Measurements from ENCODE around the gene RALY.

RALY gene

DNA sequence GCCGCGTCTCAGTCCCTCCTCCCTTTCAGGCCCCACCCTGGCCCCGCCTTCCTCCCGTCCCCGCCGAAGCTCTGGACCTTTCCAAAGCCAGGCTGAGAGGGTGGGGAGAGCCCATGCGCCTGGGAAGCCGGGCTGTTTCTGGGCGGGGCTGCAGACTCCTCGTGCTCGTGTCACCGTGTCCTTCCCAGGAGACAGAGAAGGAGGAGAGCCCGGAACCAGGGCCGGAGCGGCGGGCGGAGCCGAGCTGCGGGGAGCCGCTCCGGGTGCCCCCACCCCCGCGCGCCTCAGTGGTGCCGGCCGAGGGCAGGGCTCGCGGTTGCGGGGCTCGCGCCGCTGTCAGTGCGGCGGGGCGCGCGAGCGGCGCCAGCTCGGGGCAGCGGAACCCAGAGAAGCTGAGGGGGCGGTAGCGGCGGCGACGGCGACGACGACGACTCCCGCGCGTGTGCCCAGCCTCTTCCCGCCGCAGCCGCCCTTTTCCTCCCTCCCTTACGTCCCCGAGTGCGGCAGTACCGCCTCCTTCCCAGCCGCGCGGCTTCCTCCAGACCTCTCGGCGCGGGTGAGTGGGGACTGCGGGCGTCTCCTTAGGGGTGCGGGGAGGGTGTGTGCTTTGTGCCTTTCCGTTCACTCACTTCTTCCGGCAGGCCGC is at the start of gene RALY:
TSS of gene RALY (plus strand) at position 336 of the 646 bp plus-strand sequence. CDS start 78,164 bp downstream, outside the sequence.
- peak; percentile 89 for DNase-seq (ENCODE audit: low read depth in 2 of 2)

DNA sequence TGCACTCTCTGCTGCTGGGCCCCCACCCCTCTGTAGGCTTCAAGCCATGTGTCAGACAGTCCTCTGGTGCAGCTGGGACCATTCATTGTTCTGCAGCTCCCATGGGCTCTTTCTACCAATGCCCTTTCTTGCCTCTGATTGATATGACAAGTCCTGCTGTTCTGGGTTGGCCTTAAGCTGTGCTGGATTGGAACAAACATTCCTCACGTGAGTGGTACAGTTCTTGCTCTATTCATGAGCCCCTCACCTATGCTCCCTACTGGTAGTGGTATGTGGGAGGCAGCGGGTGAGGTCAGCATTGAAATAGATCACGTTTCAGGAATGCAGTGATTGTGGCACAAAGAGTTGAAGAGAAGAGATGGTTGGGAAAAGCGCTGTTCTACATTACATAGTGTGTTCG is 48.8 kb upstream of the RALY start:
- DNase-seq (ENCODE audit: low read depth in 2 of 2) = no peak

DNA sequence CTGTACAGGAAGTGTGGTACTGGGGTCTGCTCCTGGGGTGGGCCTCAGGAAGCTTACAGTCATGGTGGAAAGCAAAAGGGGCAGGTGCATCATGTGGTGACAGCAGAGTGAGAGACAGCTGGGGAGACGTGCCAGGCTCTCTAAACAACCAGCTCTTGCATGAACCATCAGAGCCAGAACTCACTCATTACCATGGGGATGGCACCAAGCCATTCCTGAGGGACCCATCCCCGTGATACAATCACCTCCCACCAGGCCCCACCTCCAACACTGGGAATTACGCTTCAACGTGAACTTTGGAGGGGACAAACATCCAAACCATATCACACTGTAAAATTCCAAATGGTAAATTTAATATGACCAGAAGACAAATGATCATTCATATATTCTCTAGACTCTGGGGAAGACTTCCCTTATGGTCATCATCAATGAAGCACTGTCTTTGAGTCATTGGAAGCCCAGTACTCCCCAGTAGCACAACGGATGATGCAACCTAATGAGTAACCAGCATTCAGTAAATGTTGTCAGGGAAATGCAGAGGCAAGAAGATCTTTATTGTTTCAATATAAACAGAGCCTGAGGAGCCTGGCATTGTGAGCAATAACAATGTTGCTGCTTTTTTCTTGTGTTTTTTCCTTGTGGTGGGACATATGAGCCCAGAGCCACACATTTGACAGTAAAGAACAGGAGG is 48.2 kb upstream of the RALY start:
- DNase-seq (ENCODE audit: low read depth in 2 of 2) = no peak

DNA sequence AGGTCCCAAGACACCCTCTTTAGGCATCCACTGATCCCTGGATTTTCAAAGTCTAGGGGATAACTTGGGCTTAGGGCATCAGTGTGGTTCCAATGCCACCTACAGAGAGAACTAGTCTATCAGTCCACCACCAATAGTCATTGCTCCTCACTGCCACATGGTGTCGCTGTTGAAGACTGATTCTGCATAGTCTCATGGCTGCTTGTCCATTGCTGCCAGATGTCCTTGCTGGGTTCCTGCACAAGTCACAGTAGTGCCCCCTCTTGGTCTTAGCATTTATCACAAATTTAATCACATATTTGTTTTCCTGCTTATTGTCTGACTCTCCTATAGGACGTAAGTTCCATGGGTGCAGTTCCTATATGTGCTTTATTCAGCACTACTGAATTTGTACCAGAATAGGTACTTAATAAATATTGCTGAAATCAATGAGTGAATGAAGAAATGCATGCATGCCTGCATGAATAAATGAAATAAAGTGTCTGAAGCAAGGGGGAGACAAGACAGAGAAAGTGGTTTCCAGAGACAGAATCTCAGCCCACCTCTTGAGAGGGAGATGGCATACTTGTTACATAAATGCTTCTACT is 45.9 kb upstream of the RALY start:
- DNase-seq (ENCODE audit: low read depth in 2 of 2) = no peak

DNA sequence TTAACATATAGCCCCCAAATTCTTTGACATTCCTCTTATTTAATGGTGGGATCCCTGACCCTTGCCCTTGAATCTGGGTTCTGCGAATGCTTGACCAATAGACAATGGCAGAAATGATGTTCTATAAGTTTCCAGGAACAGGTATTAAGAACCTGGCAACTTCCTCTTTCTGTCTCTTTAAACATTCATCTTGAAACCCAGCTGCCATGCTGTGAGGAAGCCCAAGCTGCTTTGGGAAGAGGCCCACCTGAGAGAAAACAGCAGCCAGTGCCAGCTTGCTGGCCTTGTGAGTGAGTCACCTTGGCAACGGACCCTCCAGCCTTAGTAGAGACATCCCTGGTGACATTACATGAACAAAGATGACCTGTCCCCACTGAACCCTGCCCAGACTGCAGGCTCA is 45.2 kb upstream of the RALY start:
- DNase-seq (ENCODE audit: low read depth in 2 of 2) = no peak

DNA sequence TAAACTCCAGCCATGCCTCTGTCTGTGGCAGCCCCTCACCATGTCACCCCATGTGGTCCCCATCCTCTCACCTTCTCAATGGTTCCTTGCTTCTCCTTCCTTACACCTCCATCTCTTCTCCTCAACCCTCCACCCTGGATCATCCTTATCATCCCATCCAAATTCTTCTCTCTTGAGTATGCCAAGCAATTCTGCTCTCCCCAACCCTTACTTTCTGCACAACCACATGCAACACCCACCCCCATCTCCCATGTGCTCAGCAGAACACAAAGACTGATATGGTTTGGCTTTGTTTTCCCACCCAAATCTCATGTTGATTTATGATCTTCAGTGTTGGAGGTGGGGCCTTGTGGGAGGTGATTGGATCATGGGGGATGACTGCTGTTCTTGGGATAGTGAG is 42.5 kb upstream of the RALY start:
- DNase-seq (ENCODE audit: low read depth in 2 of 2) = no peak

DNA sequence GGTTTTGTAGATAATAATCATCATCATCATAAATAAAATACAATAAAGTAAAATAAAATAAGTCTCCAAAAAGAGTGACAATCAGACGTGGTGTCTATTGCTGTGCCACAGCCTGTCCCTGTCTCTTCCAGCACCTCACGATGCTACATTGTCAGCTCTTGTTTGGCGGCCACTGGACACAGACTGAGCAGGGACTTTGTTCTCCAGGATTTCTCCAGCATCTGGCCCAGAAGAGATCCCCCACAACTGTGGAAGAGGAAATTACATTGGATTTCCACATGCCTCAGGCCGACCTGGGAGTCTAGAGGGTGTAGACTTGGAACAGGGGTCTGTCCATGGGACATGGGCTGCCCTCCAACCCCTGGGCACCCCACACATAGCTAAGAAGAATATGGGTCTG is 39.2 kb upstream of the RALY start:
- DNase-seq (ENCODE audit: low read depth in 2 of 2) = no peak

DNA sequence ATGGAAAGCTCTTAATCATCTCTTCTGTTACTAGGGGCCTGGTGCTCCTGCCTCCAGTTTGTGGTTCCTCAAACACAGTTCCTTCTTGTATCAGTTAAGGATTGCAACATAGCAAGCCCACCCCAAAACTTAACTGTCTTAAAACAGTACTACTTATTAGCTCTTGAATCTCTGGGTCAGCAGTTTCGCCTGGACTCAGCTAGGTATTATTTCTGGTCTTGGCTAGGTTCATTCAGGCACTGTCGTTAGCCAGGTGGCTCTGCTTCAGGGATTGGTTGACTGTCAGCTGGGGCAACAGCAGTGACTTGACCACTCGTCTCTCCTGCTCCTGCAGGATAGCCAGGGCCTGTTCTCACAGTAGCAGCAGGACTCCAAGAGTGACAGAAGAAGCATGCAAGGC is 30.0 kb upstream of the RALY start:
- DNase-seq (ENCODE audit: low read depth in 2 of 2) = no peak

DNA sequence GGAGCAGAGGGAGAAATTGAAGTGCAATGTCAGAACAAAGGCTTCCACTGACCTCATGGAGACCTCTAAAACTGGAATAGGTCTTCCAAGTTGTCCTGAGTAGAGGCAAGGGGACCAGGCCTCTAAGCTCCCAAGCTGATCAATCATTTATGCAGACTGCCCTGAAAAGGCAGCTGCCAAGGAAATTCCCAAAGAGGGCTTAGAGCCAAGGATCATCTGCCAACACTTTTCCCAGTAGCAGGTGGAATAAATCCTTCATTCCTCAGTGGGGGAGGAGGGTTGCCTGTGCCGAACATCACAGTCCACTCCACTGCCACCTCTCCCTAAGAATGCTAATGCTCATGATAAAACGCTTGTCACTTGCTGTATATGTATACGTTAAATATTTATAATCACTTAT is 29.3 kb upstream of the RALY start:
- DNase-seq (ENCODE audit: low read depth in 2 of 2) = no peak

DNA sequence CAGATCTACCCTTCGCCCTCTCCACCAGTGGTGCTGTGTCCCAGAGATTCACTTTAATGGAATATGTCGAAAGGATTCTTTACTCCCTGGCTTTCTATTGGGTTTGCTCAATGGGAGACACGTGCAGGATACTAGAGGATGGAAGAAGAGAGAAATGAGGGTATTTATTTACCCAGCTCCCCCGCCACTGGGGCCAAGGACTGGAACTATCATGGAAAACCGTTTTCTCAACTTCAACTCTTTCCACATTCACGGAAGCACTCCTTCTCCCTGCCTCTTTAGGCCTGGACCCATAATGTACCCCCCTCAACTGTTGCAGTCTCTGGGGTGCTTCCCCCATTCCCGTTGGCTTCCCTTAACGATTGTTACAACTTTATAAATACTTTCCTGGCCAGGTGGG is 26.6 kb upstream of the RALY start:
- DNase-seq (ENCODE audit: low read depth in 2 of 2) = no peak

DNA sequence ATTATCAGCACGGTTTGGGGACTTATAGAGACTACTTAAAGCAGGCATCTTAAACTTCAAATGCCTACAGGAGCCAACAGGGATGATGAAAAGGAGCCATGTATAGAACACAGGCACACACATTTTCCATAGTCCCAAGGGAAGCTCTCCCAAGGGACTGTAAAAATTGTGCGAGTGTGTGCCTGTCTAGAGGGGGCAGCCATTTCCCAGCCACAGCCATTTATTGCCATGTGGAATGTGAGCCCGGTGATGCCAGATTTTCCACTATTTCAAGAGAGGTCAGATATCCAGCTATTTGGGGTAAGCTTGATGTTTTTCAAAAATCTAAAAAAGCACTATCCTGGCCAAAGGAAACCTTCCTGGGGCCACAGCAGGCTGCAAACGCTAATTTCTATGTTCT is 24.1 kb upstream of the RALY start:
- DNase-seq (ENCODE audit: low read depth in 2 of 2) = no peak

DNA sequence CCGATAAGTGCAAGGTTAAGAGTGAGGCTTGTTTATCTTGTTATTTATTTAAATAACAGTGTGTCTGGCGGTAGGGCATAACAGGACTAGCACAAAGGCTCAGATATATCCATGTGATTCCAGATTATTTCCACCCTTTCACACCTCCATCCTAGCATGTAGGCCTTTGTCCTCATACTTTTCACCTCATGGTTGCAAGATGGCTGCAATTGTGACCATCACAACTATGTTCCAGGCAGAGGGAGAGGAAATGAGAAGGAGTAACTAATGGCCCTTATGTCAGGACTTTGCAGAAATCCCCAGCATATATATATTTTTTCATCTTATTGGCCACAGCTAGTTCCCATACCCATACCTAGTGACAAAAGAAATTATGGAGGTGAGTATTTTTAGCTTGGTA is 23.5 kb upstream of the RALY start:
- DNase-seq (ENCODE audit: low read depth in 2 of 2) = no peak

DNA sequence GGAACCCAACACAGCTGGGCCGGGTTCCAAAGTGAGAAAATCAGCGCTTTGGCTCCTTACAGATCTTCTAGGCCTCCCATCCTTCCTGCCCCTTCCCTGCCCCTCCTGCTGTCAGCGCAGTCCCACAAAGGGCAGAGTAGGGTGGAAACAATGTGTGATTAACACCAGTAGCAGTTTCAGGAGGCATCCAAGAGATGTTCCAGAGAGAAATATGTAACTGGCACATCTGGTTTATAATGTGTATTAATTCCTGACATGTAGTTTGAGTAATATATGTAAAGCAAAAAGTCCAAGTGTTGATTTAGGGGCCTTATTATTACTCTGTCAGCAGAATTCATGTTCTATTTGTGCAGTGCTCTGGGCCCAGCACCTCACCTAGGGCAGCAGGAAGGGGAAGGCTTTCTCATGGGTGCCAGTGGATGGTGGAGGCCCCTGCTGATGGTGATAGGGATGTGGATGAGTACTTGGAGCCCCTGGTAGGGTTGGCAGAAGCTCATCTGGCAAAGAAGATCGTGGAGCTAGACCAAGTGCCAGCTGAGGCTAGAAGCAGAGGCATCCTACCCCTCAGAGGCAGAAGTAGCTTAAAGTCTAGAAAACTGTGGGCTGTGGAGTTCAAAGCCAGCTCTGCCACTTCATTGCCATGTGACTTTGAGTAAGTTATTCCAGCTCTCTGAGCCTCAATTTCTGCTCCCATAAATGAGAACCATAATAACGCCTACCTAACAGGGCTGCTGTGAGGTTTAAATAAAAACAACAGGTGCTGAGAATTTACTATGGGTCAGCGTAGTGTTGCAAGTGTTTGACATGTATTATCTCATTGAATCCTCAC is 22.4 kb upstream of the RALY start:
- DNase-seq (ENCODE audit: low read depth in 2 of 2) = no peak

DNA sequence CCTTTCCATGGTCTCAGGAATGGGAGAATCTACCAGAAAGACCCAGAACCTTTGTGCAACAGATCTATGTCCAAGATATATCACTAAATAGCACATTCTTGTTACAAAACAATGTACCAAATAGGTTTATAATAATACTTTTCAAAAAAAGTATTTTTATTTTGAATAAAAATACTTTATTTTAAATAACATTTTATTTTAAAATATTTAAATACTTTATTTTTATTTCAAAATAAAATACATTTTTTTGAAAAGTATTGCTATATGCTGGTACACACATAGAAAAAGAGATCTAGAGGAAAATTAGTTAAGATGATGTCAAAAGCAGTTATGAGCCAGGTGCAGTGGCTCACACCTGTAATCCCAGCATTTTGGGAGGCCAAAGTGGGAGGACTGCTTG is 16.8 kb upstream of the RALY start:
- no peak for DNase-seq (ENCODE audit: low read depth in 2 of 2)

DNA sequence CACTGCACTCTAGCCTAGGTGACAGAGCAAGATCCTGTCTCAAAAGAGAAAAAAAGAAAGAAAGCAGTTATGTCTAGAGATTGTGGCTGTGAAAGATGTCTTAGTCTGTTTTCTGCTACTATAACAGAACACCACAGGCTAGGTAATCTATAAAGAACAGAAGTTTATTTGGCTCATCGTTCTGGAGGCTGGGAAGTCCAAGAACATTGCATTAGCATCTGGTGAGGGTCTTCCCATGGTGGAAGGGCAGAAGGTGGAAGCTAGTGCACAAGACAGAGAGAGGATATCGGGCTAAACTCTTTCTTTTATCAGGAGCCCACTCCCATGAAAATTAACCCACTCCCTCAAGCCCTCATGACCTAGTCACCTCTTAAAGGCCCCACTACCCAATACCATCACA is 16.2 kb upstream of the RALY start:
- no peak for DNase-seq (ENCODE audit: low read depth in 2 of 2)

DNA sequence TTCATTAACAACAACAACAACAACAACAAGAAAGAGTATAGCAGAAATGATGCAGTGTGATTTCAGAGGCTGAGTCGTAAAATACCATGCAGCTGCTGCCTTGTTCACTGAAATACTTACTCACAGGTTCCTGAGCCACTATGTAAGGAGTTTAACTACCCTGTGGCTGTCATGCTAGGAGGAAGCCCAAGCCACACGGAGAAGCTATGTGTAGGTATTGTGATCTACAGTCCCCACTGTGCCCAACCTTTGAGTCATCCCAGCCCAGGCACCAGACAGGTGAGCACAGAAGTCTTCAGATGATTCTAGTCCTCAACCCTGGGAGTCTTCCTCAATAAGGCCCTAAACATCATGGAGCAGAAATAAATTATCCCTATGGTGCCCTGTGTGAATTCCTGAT is 14.6 kb upstream of the RALY start:
- no peak for DNase-seq (ENCODE audit: low read depth in 2 of 2)

DNA sequence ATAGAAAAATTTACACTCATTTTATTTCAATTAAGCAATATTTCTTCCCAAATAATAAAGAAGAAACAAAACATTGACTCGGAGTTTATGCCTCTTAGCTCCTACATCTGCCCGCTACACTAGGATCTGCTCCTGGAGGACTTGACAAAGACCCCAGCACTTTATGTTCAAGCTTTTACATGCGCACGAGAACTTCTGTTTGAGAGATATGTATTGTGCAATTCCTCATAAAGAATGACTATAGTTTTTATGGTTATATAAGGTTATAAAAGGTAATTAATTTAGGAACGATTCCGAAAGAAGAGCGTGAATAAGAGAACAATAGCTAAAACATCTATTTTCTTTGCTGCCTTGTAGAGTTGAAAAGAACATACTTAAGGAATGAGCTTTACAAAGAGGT is 12.4 kb upstream of the RALY start:
- no peak for DNase-seq (ENCODE audit: low read depth in 2 of 2)

DNA sequence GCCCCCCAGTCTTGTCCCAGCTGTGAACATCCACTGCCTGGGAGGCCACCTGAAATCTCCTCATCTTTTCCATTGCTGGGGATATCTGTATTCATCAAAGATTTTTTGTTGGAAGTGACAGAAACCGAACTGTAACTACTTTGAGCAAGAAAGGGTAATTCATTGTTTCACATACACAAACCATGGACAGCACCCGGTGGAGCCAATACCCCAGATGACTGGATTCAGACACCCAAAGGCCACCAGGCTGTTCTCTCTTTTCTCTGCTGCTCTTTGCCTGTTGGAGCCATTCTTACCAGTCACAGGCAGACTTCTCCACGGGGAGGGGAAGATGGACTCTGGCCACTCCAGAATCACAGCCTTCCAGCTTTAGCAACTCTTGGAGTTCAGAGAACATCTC is 11.7 kb upstream of the RALY start:
- no peak for DNase-seq (ENCODE audit: low read depth in 2 of 2)

DNA sequence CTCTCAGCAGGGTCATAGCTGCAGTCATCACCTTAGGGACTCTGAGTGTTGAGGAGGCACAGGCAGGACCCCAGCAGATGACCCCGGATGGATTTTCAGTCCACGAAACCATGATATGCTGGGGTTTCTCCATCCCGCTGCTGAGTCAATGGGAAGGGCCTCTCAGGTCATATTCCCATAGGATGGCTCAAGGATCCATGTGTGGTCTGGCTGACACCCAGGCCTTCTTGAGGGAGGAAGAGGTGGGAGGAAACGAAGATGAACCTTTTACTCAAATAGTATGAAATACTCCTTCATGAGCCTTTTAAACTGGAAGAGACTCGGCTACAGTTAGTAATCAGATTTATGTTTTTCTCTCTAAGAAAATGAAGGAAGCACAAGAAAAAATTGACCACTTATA is 10.3 kb upstream of the RALY start:
- DNase-seq (ENCODE audit: low read depth in 2 of 2) = no peak

DNA sequence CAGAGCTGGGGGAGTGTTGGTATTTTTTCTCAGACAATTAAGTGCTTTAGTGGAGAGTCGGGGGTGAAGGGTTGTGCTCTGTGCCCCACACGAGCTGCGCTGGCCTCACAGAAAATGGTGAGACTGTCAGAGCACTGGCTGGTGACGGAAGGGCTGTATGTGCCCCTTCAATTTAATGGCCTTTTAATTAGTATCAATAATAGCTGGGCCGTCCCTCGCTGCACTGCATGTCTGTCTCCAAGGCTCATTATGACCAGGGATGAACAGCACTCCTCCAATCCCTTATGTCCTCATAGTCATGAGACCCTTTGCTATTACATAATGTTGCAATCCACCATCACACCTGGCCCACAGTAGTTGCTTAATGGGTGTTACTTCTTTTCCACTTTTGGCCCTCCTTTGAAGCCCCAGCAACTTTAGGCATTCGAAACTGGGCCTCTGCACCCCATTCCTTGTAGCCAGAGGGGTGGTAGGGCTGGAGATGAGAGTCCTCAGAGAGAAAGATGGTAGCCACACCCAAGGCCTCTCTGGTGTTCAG is 9.5 kb upstream of the RALY start:
- DNase-seq (ENCODE audit: low read depth in 2 of 2) = no peak

DNA sequence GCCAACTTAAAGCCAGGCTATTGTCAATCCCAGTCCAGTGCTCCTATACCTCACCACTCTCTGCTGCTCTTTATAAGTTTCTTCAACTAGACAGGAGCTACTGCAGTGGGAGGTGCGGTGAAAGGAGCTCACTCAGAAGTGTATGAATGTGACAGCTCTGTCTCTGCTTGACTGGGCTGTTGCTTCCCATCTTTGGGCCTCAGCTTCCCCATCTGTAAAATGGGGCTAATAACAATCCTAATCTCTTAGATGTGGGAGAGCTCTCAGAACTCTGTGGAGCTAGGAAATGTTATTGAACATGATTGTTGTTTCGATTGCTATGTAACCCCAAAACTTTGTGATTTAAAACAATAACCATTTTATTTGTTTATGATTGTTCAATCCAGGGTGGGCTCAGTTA is 8.4 kb upstream of the RALY start:
- no peak for DNase-seq (ENCODE audit: low read depth in 2 of 2)

DNA sequence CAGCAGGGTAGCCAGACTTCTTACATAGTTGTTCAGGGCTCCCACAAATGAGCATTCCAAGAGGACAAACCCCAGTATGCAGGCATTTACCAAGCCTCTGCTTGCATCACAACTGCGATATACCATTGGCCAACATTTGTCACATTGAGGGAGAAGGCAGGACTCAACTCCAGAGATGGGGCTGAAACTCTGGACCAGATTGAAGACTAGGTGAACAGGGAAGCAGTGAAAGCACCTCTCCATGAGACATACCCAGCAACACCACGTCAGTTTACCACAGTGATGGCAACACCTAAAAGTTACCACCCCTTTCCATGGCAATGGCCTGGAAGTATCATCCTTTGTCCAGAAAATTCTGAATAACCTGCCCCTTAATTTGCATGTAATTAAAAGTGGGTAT is 7.9 kb upstream of the RALY start:
- DNase-seq (ENCODE audit: low read depth in 2 of 2) = no peak
